NT2/D1 (cell line): ENCODE measurements around the gene UBLCP1.

Source experiments
- YY1 ChIP-seq: IDR thresholded peaks from 2 replicates; pipeline ENCODE4 v1.6.1; 2011; ENCODE audit not compliant: insufficient read length, insufficient read depth
- ZNF274 ChIP-seq: IDR thresholded peaks from 2 replicates; pipeline ENCODE4 v1.6.1; 2011; ENCODE audit warnings: mild to moderate bottlenecking, low read depth, low read length

- no peak for TF ChIP-seq YY1
- no peak for TF ChIP-seq ZNF274
Measured at GRCh38 chr5:159294921-159295320, 31.8 kb downstream of the UBLCP1 start.
